ENCODE results near the gene TTC9B.

The TTC9B gene

GRCh38 chr19:40217934-40218890 lies at the start of gene TTC9B:
Gene TTC9B, minus strand, starts transcription at chr19:40218384. Its CDS starts 3 bp downstream, at chr19:40218381.
- H3K27ac Mint-ChIP-seq, result no peak within 1 kb of the TSS
- peaks cover 20% of the 10 kb centered on the region for H3K27me3 Mint-ChIP-seq
- DNase-seq (ENCODE audit: low spot score in 2 of 2) (peak; percentile 38 to 64), ATAC-seq (ENCODE audit: low read depth) (peak; percentile 53)
- H3K4me1 Mint-ChIP-seq, result peaks cover 5% of the 10 kb centered on the region
- H3K36me3 Mint-ChIP-seq, result peaks cover 5% of the 10 kb centered on the region
- no peak within 1 kb of the TSS for H3K4me3 Mint-ChIP-seq
- peaks cover 2% of the 10 kb centered on the region for H3K9me3 Mint-ChIP-seq

- no peaks in the 10 kb centered on the region for H3K9me3 Mint-ChIP-seq
- no peak for ATAC-seq (ENCODE audit: low read depth)
- DNase-seq (ENCODE audit: low spot score in 2 of 2), result no peak
- H3K27ac Mint-ChIP-seq, result peak overlapping the region; percentile 12
- peaks cover 40% of the 10 kb centered on the region for H3K4me1 Mint-ChIP-seq
- H3K4me3 Mint-ChIP-seq, result no peak overlapping the region
- peaks cover 44% of the 10 kb centered on the region for H3K36me3 Mint-ChIP-seq
- no peaks in the 10 kb centered on the region for H3K27me3 Mint-ChIP-seq
These were observed 49.4 kb upstream of the TTC9B start for GRCh38 chr19:40267601-40267997.

- Mint-ChIP-seq H3K9me3 (no peaks in the 10 kb centered on the region), H3K4me3 (no peak overlapping the region), H3K4me1 (peaks cover 36% of the 10 kb centered on the region), H3K27ac (peak overlapping the region; percentile 12), H3K36me3 (peaks cover 46% of the 10 kb centered on the region), H3K27me3 (no peaks in the 10 kb centered on the region)
- DNase-seq (ENCODE audit: low spot score in 2 of 2) (no peak), ATAC-seq (ENCODE audit: low read depth) (no peak)
These were observed 48.9 kb upstream of the TTC9B start for GRCh38 chr19:40266912-40267600.

DNA sequence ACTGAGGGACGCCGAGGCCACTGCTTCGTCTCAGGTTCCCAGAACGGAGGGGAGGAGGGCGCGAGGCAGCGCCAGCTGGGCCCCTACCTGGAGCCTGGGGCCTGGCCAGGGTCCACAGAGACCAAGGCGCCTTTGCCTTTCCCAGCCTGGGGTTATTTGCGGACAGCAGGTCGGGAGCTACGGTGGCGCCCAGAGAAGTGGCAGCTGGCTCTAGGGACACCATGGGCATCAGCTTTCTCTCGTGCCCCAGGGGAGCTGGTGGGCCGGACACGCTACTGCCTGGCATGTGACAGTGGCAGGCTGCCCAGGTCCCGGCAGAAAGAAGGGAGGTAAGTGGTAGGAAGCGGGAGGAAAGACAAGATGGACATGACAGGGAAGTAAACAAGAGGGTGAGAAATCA lies 47.9 kb upstream of the TTC9B start:
- Mint-ChIP-seq H3K36me3 (peaks cover 49% of the 10 kb centered on the region), H3K4me1 (peaks cover 34% of the 10 kb centered on the region), H3K27ac (peak overlapping the region; percentile 83), H3K27me3 (no peaks in the 10 kb centered on the region), H3K4me3 (no peak overlapping the region), H3K9me3 (no peaks in the 10 kb centered on the region)
- no peak for ATAC-seq (ENCODE audit: low read depth)
- no peak for DNase-seq (ENCODE audit: low spot score in 2 of 2)

GRCh38 chr19:40265763-40266099 lies 47.5 kb upstream of the TTC9B start:
- DNase-seq (ENCODE audit: low spot score in 2 of 2) (no peak), ATAC-seq (ENCODE audit: low read depth) (no peak)
- peaks cover 49% of the 10 kb centered on the region for H3K36me3 Mint-ChIP-seq
- peak overlapping the region; percentile 83 for H3K27ac Mint-ChIP-seq
- no peaks in the 10 kb centered on the region for H3K27me3 Mint-ChIP-seq
- peaks cover 34% of the 10 kb centered on the region for H3K4me1 Mint-ChIP-seq
- no peaks in the 10 kb centered on the region for H3K9me3 Mint-ChIP-seq
- no peak overlapping the region for H3K4me3 Mint-ChIP-seq

GRCh38 chr19:40265055-40265762 lies 47.0 kb upstream of the TTC9B start:
- Mint-ChIP-seq H3K36me3 (peaks cover 49% of the 10 kb centered on the region), H3K27ac (peak overlapping the region; percentile 83), H3K27me3 (no peaks in the 10 kb centered on the region), H3K4me1 (peaks cover 34% of the 10 kb centered on the region), H3K4me3 (no peak overlapping the region), H3K9me3 (no peaks in the 10 kb centered on the region)
- DNase-seq (ENCODE audit: low spot score in 2 of 2), result no peak
- ATAC-seq (ENCODE audit: low read depth), result no peak

DNA sequence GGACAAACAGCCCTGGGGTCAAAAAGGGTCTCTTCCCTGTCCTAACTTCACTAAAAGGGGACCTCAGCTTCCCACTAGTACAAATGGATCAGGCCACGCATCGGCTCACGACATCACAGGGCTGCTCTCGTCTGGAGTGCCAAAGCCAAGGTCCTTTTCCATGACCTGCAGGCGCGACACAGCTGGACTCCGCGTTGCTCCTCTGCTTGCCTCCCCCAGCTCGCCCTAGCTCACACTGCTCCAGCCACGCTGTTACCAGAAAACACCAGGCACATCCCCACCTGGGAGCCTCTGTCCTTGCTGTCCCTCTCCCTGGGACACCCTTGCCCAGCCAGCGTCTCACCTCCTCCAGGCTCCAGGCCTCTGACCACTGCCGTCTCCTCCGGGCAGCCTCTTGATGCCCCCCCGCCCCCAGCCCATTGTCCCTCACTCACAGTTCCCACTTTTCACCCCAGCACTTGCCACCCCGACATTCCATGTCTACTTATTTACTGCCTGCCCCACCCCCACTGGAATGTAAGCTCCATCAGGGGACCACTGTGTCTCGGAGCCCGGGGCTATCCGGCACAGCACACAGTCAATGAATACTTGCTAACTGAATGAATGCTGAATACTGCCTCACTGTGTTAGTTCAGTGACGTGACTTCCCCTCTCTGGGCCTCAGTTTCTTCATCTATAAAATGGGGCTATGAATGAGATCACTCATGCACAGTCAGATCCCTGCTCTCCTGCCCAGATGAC lies 46.3 kb upstream of the TTC9B start:
- Mint-ChIP-seq H3K4me3 (no peak overlapping the region), H3K4me1 (peaks cover 30% of the 10 kb centered on the region), H3K36me3 (peaks cover 46% of the 10 kb centered on the region), H3K27me3 (no peaks in the 10 kb centered on the region), H3K9me3 (no peaks in the 10 kb centered on the region), H3K27ac (peak overlapping the region; percentile 49)
- DNase-seq (ENCODE audit: low spot score in 2 of 2), result no peak
- ATAC-seq (ENCODE audit: low read depth), result no peak

- peaks cover 30% of the 10 kb centered on the region for H3K4me1 Mint-ChIP-seq
- H3K36me3 Mint-ChIP-seq, result peaks cover 45% of the 10 kb centered on the region
- no peak overlapping the region for H3K4me3 Mint-ChIP-seq
- H3K9me3 Mint-ChIP-seq, result no peaks in the 10 kb centered on the region
- no peak for DNase-seq (ENCODE audit: low spot score in 2 of 2)
- no peak for ATAC-seq (ENCODE audit: low read depth)
- peak overlapping the region; percentile 20 for H3K27ac Mint-ChIP-seq
- no peaks in the 10 kb centered on the region for H3K27me3 Mint-ChIP-seq
These were observed 45.5 kb upstream of the TTC9B start for GRCh38 chr19:40263440-40264313.

GRCh38 chr19:40262422-40262821 lies 44.2 kb upstream of the TTC9B start:
- Mint-ChIP-seq H3K36me3 (peaks cover 43% of the 10 kb centered on the region), H3K4me1 (peaks cover 26% of the 10 kb centered on the region), H3K27me3 (no peaks in the 10 kb centered on the region), H3K9me3 (no peaks in the 10 kb centered on the region), H3K27ac (no peak overlapping the region), H3K4me3 (no peak overlapping the region)
- no peak for DNase-seq (ENCODE audit: low spot score in 2 of 2)
- ATAC-seq (ENCODE audit: low read depth), result no peak

GRCh38 chr19:40261631-40262030 lies 43.4 kb upstream of the TTC9B start:
- Mint-ChIP-seq H3K9me3 (no peaks in the 10 kb centered on the region), H3K36me3 (peaks cover 38% of the 10 kb centered on the region), H3K27ac (peak overlapping the region; percentile 55), H3K27me3 (no peaks in the 10 kb centered on the region), H3K4me1 (peaks cover 21% of the 10 kb centered on the region), H3K4me3 (no peak overlapping the region)
- DNase-seq (ENCODE audit: low spot score in 2 of 2) (no peak), ATAC-seq (ENCODE audit: low read depth) (no peak)

GRCh38 chr19:40257096-40257517 lies 38.9 kb upstream of the TTC9B start:
- peaks cover 19% of the 10 kb centered on the region for H3K4me1 Mint-ChIP-seq
- H3K27ac Mint-ChIP-seq, result peak overlapping the region; percentile 48
- no peaks in the 10 kb centered on the region for H3K9me3 Mint-ChIP-seq
- ATAC-seq (ENCODE audit: low read depth) (peak; percentile 60), DNase-seq (ENCODE audit: low spot score in 2 of 2) (no peak)
- no peaks in the 10 kb centered on the region for H3K27me3 Mint-ChIP-seq
- H3K36me3 Mint-ChIP-seq, result peaks cover 31% of the 10 kb centered on the region
- no peak overlapping the region for H3K4me3 Mint-ChIP-seq

DNA sequence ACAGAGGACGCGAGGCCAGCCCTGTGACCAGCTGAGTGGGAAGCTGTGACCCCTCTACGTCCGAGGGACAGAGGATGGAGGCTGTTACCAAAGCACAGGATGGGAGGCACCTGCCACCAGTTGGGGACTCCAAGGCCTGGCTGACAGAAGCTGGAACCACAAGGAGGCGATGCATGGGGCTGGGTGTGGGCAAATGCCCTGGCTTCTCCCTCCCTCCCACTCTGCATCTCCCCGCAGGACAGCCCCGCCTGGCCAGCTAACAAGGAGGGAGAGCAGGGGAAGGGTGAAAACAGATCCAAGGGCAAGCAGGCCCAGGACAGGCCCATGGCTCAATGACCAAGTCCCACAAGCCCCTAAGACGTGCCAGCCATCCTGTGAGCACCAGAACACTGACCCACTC lies 38.3 kb upstream of the TTC9B start:
- DNase-seq (ENCODE audit: low spot score in 2 of 2), result no peak
- peaks cover 19% of the 10 kb centered on the region for H3K4me1 Mint-ChIP-seq
- no peaks in the 10 kb centered on the region for H3K27me3 Mint-ChIP-seq
- H3K9me3 Mint-ChIP-seq, result no peaks in the 10 kb centered on the region
- no peak overlapping the region for H3K27ac Mint-ChIP-seq
- no peak for ATAC-seq (ENCODE audit: low read depth)
- no peak overlapping the region for H3K4me3 Mint-ChIP-seq
- peaks cover 29% of the 10 kb centered on the region for H3K36me3 Mint-ChIP-seq
